HepG2 (cell line): Measurements from ENCODE around the gene KRT82. TPM values are rescaled to one million over a fixed set of nuclear protein-coding genes. Genes with fewer than 3 reads are reported as not detected.

Experiments used
- ATAC-seq: fragments of 200-7000 bp; cut with Tn5 transposase; 3 replicates; pipeline ENCODE4 v1.9.1; 2020; ENCODE audit warnings: mild to moderate bottlenecking, moderate library complexity
- Bru-seq: library from RNA; stranded (reverse); fragments of 400-500 nt; gene quantifications from one replicate; lab custom pipeline; 2021; lab: Mats Ljungman, UMichigan
- BruChase-seq, 2 experiments: library from RNA; stranded (reverse); fragments of 400-500 nt; gene quantifications; one replicate each; lab custom pipeline; 2021; lab: Mats Ljungman, UMichigan
- BruUV-seq: library from RNA; stranded (reverse); fragments of 400-500 nt; replicated peaks from 2 replicates; lab custom pipeline; 2021; lab: Mats Ljungman, UMichigan
- CTCF ChIA-PET: fragments of 300-600 bp; formaldehyde crosslinking; extraction: SDS; loops from one replicate; lab custom pipeline; 2021; ENCODE audit warnings: low total read pairs, inconsistent platforms, low intra/inter-chr PET ratio; lab: Yijun Ruan, JAX
- POLR2A ChIA-PET: fragments of 350-600 bp; sonication (Branson Sonifier 250); formaldehyde crosslinking; loops from one replicate; lab custom pipeline; 2020; ENCODE audit warnings: antibody characterized with exemption, inconsistent platforms; lab: Yijun Ruan, JAX
- DNase-seq: peaks from one replicate; pipeline ENCODE4 v3.0.0-alpha.2; 2015; ENCODE audit warnings: low spot score
- FAIRE-seq: peaks from 3 replicates; lab custom pipeline; 2011; peaks lifted over from hg19 to GRCh38; lab: Jason Lieb, UNC
- H2AFZ ChIP-seq: one replicate; pipeline ENCODE4 v1.6.1; 2011; ENCODE audit warnings: low read length, inconsistent platforms
- H3K27ac ChIP-seq: fragments of 300-600 bp; 3 replicates; pipeline ENCODE4 v1.8.0; 2011; ENCODE audit warnings: mixed run types, mild to moderate bottlenecking, mixed read lengths, low read length, inconsistent platforms; ENCODE audit not compliant: insufficient read depth; ENCODE audit errors: extremely low read length
- H3K27me3 ChIP-seq, 2 experiments: fragments of 200-600 bp in 1 of 2; 2 replicates in 1 of 2; 3 replicates in 1 of 2; pipeline versions ENCODE4 v1.6.0 to v1.8.0; 2011; ENCODE audit warnings: low read length in 2 of 2, mild to moderate bottlenecking in 2 of 2, moderate library complexity in 2 of 2, inconsistent platforms in 1 of 2; ENCODE audit not compliant: insufficient read depth in 2 of 2, control insufficient read depth in 1 of 2
- H3K36me3 ChIP-seq, 2 experiments: fragments of 200-600 bp in 1 of 2; replicated peaks in 1 of 2; 2 replicates in 1 of 2; 3 replicates in 1 of 2; pipeline versions ENCODE4 v1.5.1 to v1.8.0; 2011; ENCODE audit warnings: low read length in 2 of 2, inconsistent platforms in 1 of 2; ENCODE audit not compliant: insufficient read depth in 2 of 2, control insufficient read depth in 1 of 2
- H3K4me1 ChIP-seq: 2 replicates; pipeline ENCODE4 v1.5.1; 2012; ENCODE audit warnings: low read length, inconsistent platforms; ENCODE audit not compliant: insufficient read depth
- H3K4me2 ChIP-seq: 2 replicates; pipeline ENCODE4 v1.6.0; 2011; ENCODE audit warnings: low read depth, low read length, inconsistent platforms
- H3K4me3 ChIP-seq, 3 experiments: fragments of 200-600 bp in 1 of 3; sonication (generic), shearing (Covaris generic) in 1 of 3; replicated peaks in 1 of 3; 2 replicates each; pipeline ENCODE4 v1.5.1; 2011 to 2016; ENCODE audit warnings: low read length in 3 of 3, inconsistent platforms in 2 of 3, low read depth in 2 of 3, mild to moderate bottlenecking in 2 of 3, control low read depth in 1 of 3, mixed read lengths in 1 of 3; ENCODE audit not compliant: insufficient read depth in 1 of 3
- H3K79me2 ChIP-seq: one replicate; pipeline ENCODE4 v1.6.1; 2011; ENCODE audit warnings: low read length, inconsistent platforms; ENCODE audit not compliant: insufficient read depth
- H3K9ac ChIP-seq: 2 replicates; pipeline ENCODE4 v1.6.0; 2011; ENCODE audit warnings: mild to moderate bottlenecking, low read depth, low read length, inconsistent platforms; ENCODE audit not compliant: insufficient read depth
- H3K9me3 ChIP-seq: 2 replicates; pipeline ENCODE4 v1.5.1; 2012; ENCODE audit warnings: mild to moderate bottlenecking, low read length
- H4K20me1 ChIP-seq: 2 replicates; pipeline ENCODE4 v1.6.0; 2011; ENCODE audit warnings: inconsistent platforms, mild to moderate bottlenecking, low read length, moderate library complexity; ENCODE audit not compliant: insufficient read depth
- ATF6 ChIP-seq: sonication (generic); formaldehyde crosslinking; conservative IDR thresholded peaks from 2 replicates; pipeline ENCODE4 v1.4.0; 2020; ENCODE audit warnings: missing genetic modification reagents
- CCDC6 ChIP-seq: sonication (generic); formaldehyde crosslinking; IDR thresholded peaks from 2 replicates; pipeline ENCODE4 v1.8.1; 2022; ENCODE audit warnings: mild to moderate bottlenecking, missing genetic modification reagents, moderate library complexity
- IKZF1 ChIP-seq: fragments of 450-650 bp; IDR thresholded peaks from 2 replicates; pipeline ENCODE4 v1.7.1; 2016
- NCOA1 ChIP-seq: sonication (generic); formaldehyde crosslinking; IDR thresholded peaks from 2 replicates; pipeline ENCODE4 v1.9.0; 2021; ENCODE audit warnings: missing genetic modification reagents
- POGK ChIP-seq: sonication (generic); formaldehyde crosslinking; conservative IDR thresholded peaks from 2 replicates; pipeline ENCODE4 v1.8.0; 2022; ENCODE audit warnings: mild to moderate bottlenecking, moderate library complexity, missing genetic modification reagents
- SMYD3 ChIP-seq: sonication (generic); formaldehyde crosslinking; IDR thresholded peaks from 2 replicates; pipeline ENCODE4 v1.8.1; 2023; ENCODE audit warnings: mild to moderate bottlenecking, missing genetic modification reagents
- THAP7 ChIP-seq: sonication (generic); formaldehyde crosslinking; IDR thresholded peaks from 2 replicates; pipeline ENCODE4 v1.8.1; 2023; ENCODE audit warnings: mild to moderate bottlenecking, missing genetic modification reagents
- ZNF501 ChIP-seq: sonication (generic); formaldehyde crosslinking; IDR thresholded peaks from 2 replicates; pipeline ENCODE4 v1.5.1; 2020; ENCODE audit warnings: mild to moderate bottlenecking, moderate library complexity, missing genetic modification reagents
- ZNF607 ChIP-seq: sonication (generic); formaldehyde crosslinking; IDR thresholded peaks from 2 replicates; pipeline ENCODE4 v1.5.1; 2020; ENCODE audit warnings: missing genetic modification reagents, mild to moderate bottlenecking, borderline replicate concordance
- ZNF629 ChIP-seq: sonication (generic); formaldehyde crosslinking; conservative IDR thresholded peaks from 2 replicates; pipeline ENCODE4 v1.5.0; 2020; ENCODE audit warnings: missing genetic modification reagents
- ZNF639 ChIP-seq: conservative IDR thresholded peaks from 2 replicates; pipeline ENCODE4 v1.6.1; 2018; ENCODE audit warnings: missing genetic modification reagents
- WGBS: methylation state at CpG from one replicate; pipeline ENCODE4 v1.1.6; 2017; ENCODE audit warnings: low lambda C conversion rate; 5-methylcytosine and 5-hydroxymethylcytosine counted together
- in situ Hi-C: cut with HindIII; loops from 2 replicates; pipeline ENCODE4 v1.10.0; 2017; ENCODE audit warnings: low pct_unique_long_range_greater_than_20kb; ENCODE audit not compliant: extremely low pct_ligation_motif_present
- intact Hi-C: fragments of 100-400 bp; cut with micrococcal nuclease; formaldehyde crosslinking; loops from one replicate; pipeline ENCODE4 v1.10.0; 2022; ENCODE audit not compliant: unreplicated experiment
- long read RNA-seq, 2 experiments: library from RNA in 1 of 2; library from polyadenylated mRNA in 1 of 2; stranded (forward) in 1 of 2; unstranded in 1 of 2; transcript quantifications; one replicate each; pipeline ENCODE4 v2.0.0, GENCODE V29; 2019 to 2022
- polyA minus RNA-seq, 3 experiments: library from RNA; depleted of rRNA, polyadenylated mRNA; stranded (reverse); fragments of >200 nt; gene quantifications; 2 replicates each; pipeline ENCODE4 v1.2.3, GENCODE V29; 2011; ENCODE audit warnings: low replicate concordance in 1 of 3
- polyA plus RNA-seq, 8 experiments: library from polyadenylated mRNA; depleted of rRNA in 3 of 8; stranded (reverse) in 7 of 8; unstranded in 1 of 8; fragments of >200 nt; fragmentation: Illumina TruSeq in 4 of 8; extraction: Trizol in 4 of 8; gene quantifications; 2 replicates each; pipeline versions ENCODE4 v1.2.1 to v1.2.3, GENCODE V29; 2011 to 2016; ENCODE audit warnings: low read depth in 4 of 8, missing spikeins in 1 of 8, mixed read lengths in 1 of 8; ENCODE audit not compliant: insufficient read depth in 1 of 8
- total RNA-seq, 5 experiments: library from RNA; depleted of rRNA; stranded (reverse); fragments of >200 nt; fragmentation: Illumina TruSeq; extraction: Trizol; gene quantifications; 2 replicates each; pipeline ENCODE4 v1.2.3, GENCODE V29; 2016; ENCODE audit warnings: low read depth in 1 of 5

KRT82 gene
- total RNA-seq (2016; rRNA removed; fragmentation: Illumina TruSeq; extraction: Trizol) (not detected in 2 replicates), polyA plus RNA-seq (2011; rRNA removed) (not detected in 2 replicates), polyA minus RNA-seq (2011; rRNA and poly(A)+ RNA removed; ENCODE audit: low replicate concordance) (not detected in 2 replicates), Bru-seq, nascent RNA (not detected), BruChase-seq, experiment 1, labeled RNA remaining after a 6-hour chase (not detected), BruChase-seq, experiment 2, labeled RNA remaining after a 2-hour chase (not detected)
- not detected in 2 replicates for total RNA-seq (2016; cell fraction: cytosol; rRNA removed; fragmentation: Illumina TruSeq; extraction: Trizol; ENCODE audit: low read depth)
- total RNA-seq (2016; cell fraction: insoluble cytoplasmic fraction; rRNA removed; fragmentation: Illumina TruSeq; extraction: Trizol) = not detected in 2 replicates
- not detected in 2 replicates for total RNA-seq (2016; cell fraction: membrane; rRNA removed; fragmentation: Illumina TruSeq; extraction: Trizol)
- total RNA-seq (2016; cell fraction: nucleus; rRNA removed; fragmentation: Illumina TruSeq; extraction: Trizol) = not detected in 2 replicates
- polyA plus RNA-seq (2011; cell fraction: cytosol; rRNA removed) = not detected in 2 replicates
- not detected in 2 replicates for polyA plus RNA-seq (2011; cell fraction: nucleus; rRNA removed)
- not detected in 2 replicates for polyA plus RNA-seq (2012)
- polyA plus RNA-seq (2016; cell fraction: cytosol; fragmentation: Illumina TruSeq; extraction: Trizol; ENCODE audit: low read depth) = not detected in 2 replicates
- polyA plus RNA-seq (2016; cell fraction: insoluble cytoplasmic fraction; fragmentation: Illumina TruSeq; extraction: Trizol; ENCODE audit: low read depth) = not detected in 2 replicates
- polyA plus RNA-seq (2016; cell fraction: membrane; fragmentation: Illumina TruSeq; extraction: Trizol; ENCODE audit: low read depth) = not detected in 2 replicates
- polyA plus RNA-seq (2016; cell fraction: nucleus; fragmentation: Illumina TruSeq; extraction: Trizol; ENCODE audit: insufficient read depth, low read depth) = not detected in 2 replicates
- not detected in 2 replicates for polyA minus RNA-seq (2011; cell fraction: cytosol; rRNA and poly(A)+ RNA removed)
- not detected in 2 replicates for polyA minus RNA-seq (2011; cell fraction: nucleus; rRNA and poly(A)+ RNA removed)
- long read RNA-seq, experiment 1 = 0 reads
- long read RNA-seq, experiment 2 = 0 reads

- H2AFZ ChIP-seq = no peak within 1 kb of the TSS
- no peak for FAIRE-seq
- H3K4me1 ChIP-seq = no peaks in the 10 kb centered on the region
- H3K79me2 ChIP-seq = no peaks in the 10 kb centered on the region
- 0 out of 2 replicates have a peak, but pooled peaks cover 2% of the 10 kb centered on the region for H4K20me1 ChIP-seq
- intact Hi-C loops = no loop called here
- no peak within 1 kb of the TSS for H3K4me3 ChIP-seq
- TF ChIP-seq NCOA1 (CRISPR knock-in tag) = no peak
- TF ChIP-seq ZNF607 = no peak
- TF ChIP-seq SMYD3 = no peak
- TF ChIP-seq CCDC6 = no peak
- TF ChIP-seq IKZF1 = no peak
- no peak for TF ChIP-seq POGK (CRISPR knock-in tag)
- TF ChIP-seq ZNF639 (CRISPR knock-in tag) = no peak
- TF ChIP-seq THAP7 (CRISPR knock-in tag) = no peak
- no peak for TF ChIP-seq ZNF501 (CRISPR knock-in tag)
- no peak for TF ChIP-seq ZNF629
- TF ChIP-seq ATF6 (CRISPR knock-in tag) = no peak
- TF ChIP-seq, all 625 proteins: peak for 0
- no TSS peak for BruUV-seq
- Histone ChIP-seq H3K27ac (no peak within 1 kb of the TSS), H3K9ac (no peak within 1 kb of the TSS), H3K9me3 (no peaks in the 10 kb centered on the region), H3K36me3 (no peaks in the 10 kb centered on the region), H3K27me3 (peaks cover 1 to 16% of the 10 kb centered on the region in 2 experiments; a peak in 3 of 5 replicates), H3K4me2 (no peak within 1 kb of the TSS)
- ATAC-seq (no peak), DNase-seq (no peak)
- 33% methylated on average over 11 of the region's 14 CpGs for WGBS
- in situ Hi-C loops = no loop called here
- ChIA-PET POLR2A (no interaction called here), CTCF (no interaction called here)
Measured at GRCh38 chr12:52405922-52406385, at the start of gene KRT82. Gene KRT82 (minus strand): TSS chr12:52406335. CDS start chr12:52406277, 58 bp downstream.
